WTC11 (cell line): ENCODE data around the gene WFDC1. TPM values are rescaled to one million over a fixed set of nuclear protein-coding genes. Genes with fewer than 3 reads are reported as not detected.

Experiments used
- ATAC-seq: fragments of 200-7000 bp; cut with Tn5 transposase; 2 replicates; pipeline ENCODE4 v1.10.0; 2021; ENCODE audit warnings: mild to moderate bottlenecking, moderate library complexity
- CTCF ChIA-PET: fragments of 300-600 bp; sonication (Branson Sonifier 250); formaldehyde crosslinking; loops from one replicate; lab custom pipeline; 2021; ENCODE audit warnings: antibody characterized with exemption; lab: Charles Lee
- POLR2A ChIA-PET: fragments of 350-600 bp; sonication (Branson Sonifier 250); formaldehyde crosslinking; loops from one replicate; lab custom pipeline; 2021; ENCODE audit warnings: antibody characterized with exemption; lab: Charles Lee
- DNase-seq: peaks from one replicate; pipeline ENCODE4 v3.0.0; 2021; ENCODE audit warnings: low spot score
- H3K27ac Mint-ChIP-seq: 2 replicates; pipeline ENCODE4 v1.8.0; 2021; ENCODE audit warnings: mixed read lengths
- H3K27me3 Mint-ChIP-seq: 2 replicates; pipeline ENCODE4 v1.8.0; 2021; ENCODE audit warnings: low read depth, mild to moderate bottlenecking, moderate library complexity, mixed read lengths
- H3K36me3 Mint-ChIP-seq: 2 replicates; pipeline ENCODE4 v1.8.0; 2021; ENCODE audit warnings: mixed read lengths
- H3K4me1 Mint-ChIP-seq: 2 replicates; pipeline ENCODE4 v1.8.0; 2022; ENCODE audit warnings: mixed read lengths
- H3K4me3 Mint-ChIP-seq: 2 replicates; pipeline ENCODE4 v1.8.0; 2021; ENCODE audit warnings: mild to moderate bottlenecking, moderate library complexity, mixed read lengths
- H3K9me3 Mint-ChIP-seq: 2 replicates; pipeline ENCODE4 v1.8.0; 2021; ENCODE audit warnings: mixed read lengths
- EMX1 ChIP-seq: fragments of 250-450 bp; sonication (Bioruptor Pico); IDR thresholded peaks from 2 replicates; pipeline ENCODE4 v1.8.0; 2021; ENCODE audit warnings: mild to moderate bottlenecking
- ESRRA ChIP-seq: sonication (generic); formaldehyde crosslinking; IDR thresholded peaks from 2 replicates; pipeline ENCODE4 v1.8.1; 2022; ENCODE audit warnings: mild to moderate bottlenecking, missing genetic modification reagents, borderline replicate concordance
- FOXJ3 ChIP-seq: sonication (generic); formaldehyde crosslinking; IDR thresholded peaks from 2 replicates; pipeline ENCODE4 v1.9.0; 2021; ENCODE audit warnings: missing genetic modification reagents, mild to moderate bottlenecking, borderline replicate concordance
- FOXP1 ChIP-seq: sonication (generic); formaldehyde crosslinking; IDR thresholded peaks from 2 replicates; pipeline ENCODE4 v1.8.0; 2022; ENCODE audit warnings: missing genetic modification reagents, mild to moderate bottlenecking, moderate library complexity, borderline replicate concordance
- JUN ChIP-seq: sonication (generic); formaldehyde crosslinking; IDR thresholded peaks from 2 replicates; pipeline ENCODE4 v1.8.0; 2023; ENCODE audit warnings: mild to moderate bottlenecking, missing genetic modification reagents
- MYBL2 ChIP-seq: sonication (generic); formaldehyde crosslinking; IDR thresholded peaks from 2 replicates; pipeline ENCODE4 v1.8.1; 2023; ENCODE audit warnings: mild to moderate bottlenecking, moderate library complexity, missing genetic modification reagents
- NR2C2 ChIP-seq: sonication (generic); formaldehyde crosslinking; IDR thresholded peaks from 2 replicates; pipeline ENCODE4 v1.8.0; 2022; ENCODE audit warnings: mild to moderate bottlenecking, missing genetic modification reagents
- NR3C1 ChIP-seq: sonication (generic); formaldehyde crosslinking; conservative IDR thresholded peaks from 2 replicates; pipeline ENCODE4 v1.8.1; 2023; ENCODE audit warnings: low read depth, mild to moderate bottlenecking, missing genetic modification reagents
- PRRX2 ChIP-seq: fragments of 250-450 bp; sonication (Bioruptor Pico); IDR thresholded peaks from 2 replicates; pipeline ENCODE4 v1.8.0; 2021; ENCODE audit warnings: mild to moderate bottlenecking
- SMAD3 ChIP-seq: sonication (generic); formaldehyde crosslinking; IDR thresholded peaks from 2 replicates; pipeline ENCODE4 v1.8.0; 2022; ENCODE audit warnings: missing genetic modification reagents, mild to moderate bottlenecking, borderline replicate concordance
- total RNA-seq: library from RNA; stranded (reverse); gene quantifications from 3 replicates; pipeline ENCODE4 v1.2.3, GENCODE V29; 2021
- TF ChIP-seq, protein P1 (sequence below): fragments of 250-450 bp; sonication (Bioruptor Pico); conservative IDR thresholded peaks from 2 replicates; pipeline ENCODE4 v1.9.0; 2021; ENCODE audit warnings: mild to moderate bottlenecking
- TF ChIP-seq, protein P2 (sequence below): fragments of 250-450 bp; sonication (Bioruptor Pico); IDR thresholded peaks from 2 replicates; pipeline ENCODE4 v1.9.0; 2021; ENCODE audit warnings: mild to moderate bottlenecking, borderline replicate concordance
- TF ChIP-seq, protein P3 (sequence below): sonication (generic); formaldehyde crosslinking; IDR thresholded peaks from 2 replicates; pipeline ENCODE4 v1.8.1; 2023; ENCODE audit warnings: mild to moderate bottlenecking, moderate library complexity, missing genetic modification reagents

Gene WFDC1
- total RNA-seq, 1 experiment from 2014 or later = 0.50 TPM

DNA sequence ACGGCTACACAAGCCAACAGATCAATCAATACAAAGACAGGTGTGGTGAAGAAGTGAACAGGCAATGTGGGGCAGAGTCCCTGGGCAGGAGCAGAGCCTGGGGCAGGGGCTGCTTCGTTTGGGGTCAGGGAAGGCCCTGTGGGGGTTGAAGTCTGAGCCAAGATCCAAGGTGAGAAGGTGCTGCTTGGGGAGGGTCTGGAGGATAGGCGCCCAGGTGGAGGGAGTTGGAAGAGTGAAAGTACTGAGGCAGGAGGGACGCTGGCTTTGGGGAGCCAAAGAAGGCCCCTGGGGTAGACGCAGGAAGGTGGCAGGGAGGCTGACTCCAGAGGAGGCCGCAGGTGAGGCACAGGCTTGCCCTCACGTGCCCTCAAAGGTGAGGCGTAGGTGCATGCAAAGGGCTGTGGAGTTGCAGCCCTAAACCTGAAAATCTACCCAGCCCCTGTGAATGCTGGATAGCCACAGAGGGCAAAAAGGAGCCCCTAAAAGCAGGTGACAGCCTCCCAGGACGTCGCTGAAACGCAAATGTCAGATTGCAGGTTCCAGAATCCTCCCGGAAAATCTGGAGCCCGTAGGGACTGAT is 33.3 kb downstream of the WFDC1 start:
- peaks cover 8% of the 10 kb centered on the region for H3K4me1 Mint-ChIP-seq
- no peaks in the 10 kb centered on the region for H3K27me3 Mint-ChIP-seq
- ATAC-seq (no peak), DNase-seq (no peak)
- H3K36me3 Mint-ChIP-seq = no peaks in the 10 kb centered on the region
- CTCF ChIA-PET = interaction anchor here (0.6 to 1.3 kb wide), 2 partner anchors 20 to 137 kb away, joined by 3 to 4 read pairs; no protein-coding TSS in a partner anchor
- POLR2A ChIA-PET = no interaction called here
- H3K27ac Mint-ChIP-seq = peak overlapping the region; percentile 39; the same call in 1 of the 2 replicates
- TF ChIP-seq FOXJ3 (CRISPR knock-in tag) = no peak
- TF ChIP-seq, protein P1, sequence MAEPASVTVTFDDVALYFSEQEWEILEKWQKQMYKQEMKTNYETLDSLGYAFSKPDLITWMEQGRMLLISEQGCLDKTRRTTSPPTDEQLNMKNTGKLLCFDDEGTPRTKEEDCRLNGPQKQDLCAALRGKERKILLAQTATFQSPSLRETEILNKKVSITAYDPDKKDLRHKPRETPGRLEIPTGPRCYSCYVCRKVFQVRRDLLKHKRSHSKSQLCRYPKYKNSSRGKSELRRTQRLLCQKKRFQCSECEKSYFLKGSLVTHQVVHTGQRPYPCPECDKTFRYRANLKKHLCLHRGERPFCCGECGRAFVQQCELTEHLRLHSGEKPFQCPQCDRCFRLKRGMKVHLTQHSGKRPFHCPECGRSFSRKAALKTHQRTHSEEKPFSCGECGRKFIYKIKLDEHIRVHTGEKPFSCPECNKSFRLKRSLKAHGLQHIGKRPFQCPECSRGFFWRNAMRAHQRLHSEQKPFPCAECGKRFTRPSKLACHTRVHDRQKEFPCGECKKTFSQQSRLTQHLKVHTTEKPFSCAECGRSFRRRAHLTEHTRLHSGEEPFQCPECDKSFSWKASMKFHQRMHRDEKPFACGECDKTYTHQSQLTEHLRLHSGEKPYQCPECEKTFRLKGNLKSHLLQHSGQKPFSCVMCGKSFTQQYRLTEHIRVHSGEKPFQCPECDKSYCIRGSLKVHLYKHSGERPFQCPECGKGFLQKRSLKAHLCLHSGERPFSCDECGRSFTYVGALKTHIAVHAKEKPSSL (CRISPR knock-in tag) = no peak
- no peak for TF ChIP-seq PRRX2 (CRISPR knock-in tag)
- TF ChIP-seq NR2C2 (CRISPR knock-in tag) = no peak
- TF ChIP-seq, protein P2, sequence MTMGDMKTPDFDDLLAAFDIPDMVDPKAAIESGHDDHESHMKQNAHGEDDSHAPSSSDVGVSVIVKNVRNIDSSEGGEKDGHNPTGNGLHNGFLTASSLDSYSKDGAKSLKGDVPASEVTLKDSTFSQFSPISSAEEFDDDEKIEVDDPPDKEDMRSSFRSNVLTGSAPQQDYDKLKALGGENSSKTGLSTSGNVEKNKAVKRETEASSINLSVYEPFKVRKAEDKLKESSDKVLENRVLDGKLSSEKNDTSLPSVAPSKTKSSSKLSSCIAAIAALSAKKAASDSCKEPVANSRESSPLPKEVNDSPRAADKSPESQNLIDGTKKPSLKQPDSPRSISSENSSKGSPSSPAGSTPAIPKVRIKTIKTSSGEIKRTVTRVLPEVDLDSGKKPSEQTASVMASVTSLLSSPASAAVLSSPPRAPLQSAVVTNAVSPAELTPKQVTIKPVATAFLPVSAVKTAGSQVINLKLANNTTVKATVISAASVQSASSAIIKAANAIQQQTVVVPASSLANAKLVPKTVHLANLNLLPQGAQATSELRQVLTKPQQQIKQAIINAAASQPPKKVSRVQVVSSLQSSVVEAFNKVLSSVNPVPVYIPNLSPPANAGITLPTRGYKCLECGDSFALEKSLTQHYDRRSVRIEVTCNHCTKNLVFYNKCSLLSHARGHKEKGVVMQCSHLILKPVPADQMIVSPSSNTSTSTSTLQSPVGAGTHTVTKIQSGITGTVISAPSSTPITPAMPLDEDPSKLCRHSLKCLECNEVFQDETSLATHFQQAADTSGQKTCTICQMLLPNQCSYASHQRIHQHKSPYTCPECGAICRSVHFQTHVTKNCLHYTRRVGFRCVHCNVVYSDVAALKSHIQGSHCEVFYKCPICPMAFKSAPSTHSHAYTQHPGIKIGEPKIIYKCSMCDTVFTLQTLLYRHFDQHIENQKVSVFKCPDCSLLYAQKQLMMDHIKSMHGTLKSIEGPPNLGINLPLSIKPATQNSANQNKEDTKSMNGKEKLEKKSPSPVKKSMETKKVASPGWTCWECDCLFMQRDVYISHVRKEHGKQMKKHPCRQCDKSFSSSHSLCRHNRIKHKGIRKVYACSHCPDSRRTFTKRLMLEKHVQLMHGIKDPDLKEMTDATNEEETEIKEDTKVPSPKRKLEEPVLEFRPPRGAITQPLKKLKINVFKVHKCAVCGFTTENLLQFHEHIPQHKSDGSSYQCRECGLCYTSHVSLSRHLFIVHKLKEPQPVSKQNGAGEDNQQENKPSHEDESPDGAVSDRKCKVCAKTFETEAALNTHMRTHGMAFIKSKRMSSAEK (CRISPR knock-in tag) = no peak
- no peaks in the 10 kb centered on the region for H3K9me3 Mint-ChIP-seq
- no peak overlapping the region for H3K4me3 Mint-ChIP-seq

DNA sequence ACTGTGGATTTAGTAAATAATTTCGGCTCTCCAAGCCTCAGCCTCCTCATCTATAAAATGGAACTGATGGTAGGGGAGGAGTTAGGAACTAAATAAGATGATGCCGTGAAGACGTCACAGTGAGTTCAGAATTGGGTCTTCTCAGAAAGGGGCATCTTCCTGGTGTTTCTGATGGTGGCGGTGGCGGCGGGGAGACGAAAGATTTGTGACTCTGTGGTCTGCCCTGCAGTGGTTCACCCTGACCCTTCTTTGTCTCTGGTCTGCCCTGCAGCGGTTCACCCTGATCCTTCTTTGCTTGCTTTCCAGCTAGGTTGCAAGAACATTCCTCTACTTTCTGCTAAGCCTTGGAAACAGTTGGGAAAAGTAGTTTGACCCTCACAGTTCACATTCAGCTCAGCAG is 34.3 kb downstream of the WFDC1 start:
- CTCF ChIA-PET = interaction anchor here (1.2 to 1.3 kb wide), 2 partner anchors 21 to 52 kb away, joined by 4 to 5 read pairs; no protein-coding TSS in a partner anchor
- Mint-ChIP-seq H3K9me3 (no peaks in the 10 kb centered on the region), H3K4me1 (peaks cover 8% of the 10 kb centered on the region), H3K27me3 (no peaks in the 10 kb centered on the region), H3K27ac (no peak overlapping the region), H3K4me3 (no peak overlapping the region), H3K36me3 (no peaks in the 10 kb centered on the region)
- no peak for DNase-seq
- POLR2A ChIA-PET = no interaction called here
- no peak for ATAC-seq
- TF ChIP-seq ESRRA (CRISPR knock-in tag) = no peak
- TF ChIP-seq, protein P3, sequence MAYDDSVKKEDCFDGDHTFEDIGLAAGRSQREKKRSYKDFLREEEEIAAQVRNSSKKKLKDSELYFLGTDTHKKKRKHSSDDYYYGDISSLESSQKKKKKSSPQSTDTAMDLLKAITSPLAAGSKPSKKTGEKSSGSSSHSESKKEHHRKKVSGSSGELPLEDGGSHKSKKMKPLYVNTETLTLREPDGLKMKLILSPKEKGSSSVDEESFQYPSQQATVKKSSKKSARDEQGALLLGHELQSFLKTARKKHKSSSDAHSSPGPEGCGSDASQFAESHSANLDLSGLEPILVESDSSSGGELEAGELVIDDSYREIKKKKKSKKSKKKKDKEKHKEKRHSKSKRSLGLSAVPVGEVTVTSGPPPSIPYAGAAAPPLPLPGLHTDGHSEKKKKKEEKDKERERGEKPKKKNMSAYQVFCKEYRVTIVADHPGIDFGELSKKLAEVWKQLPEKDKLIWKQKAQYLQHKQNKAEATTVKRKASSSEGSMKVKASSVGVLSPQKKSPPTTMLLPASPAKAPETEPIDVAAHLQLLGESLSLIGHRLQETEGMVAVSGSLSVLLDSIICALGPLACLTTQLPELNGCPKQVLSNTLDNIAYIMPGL (CRISPR knock-in tag) = no peak
- no peak for TF ChIP-seq FOXP1
- TF ChIP-seq NR3C1 (CRISPR knock-in tag) = no peak
- TF ChIP-seq MYBL2 (CRISPR knock-in tag) = no peak
- no peak for TF ChIP-seq SMAD3
- no peak for TF ChIP-seq EMX1 (CRISPR knock-in tag)
- no peak for TF ChIP-seq JUN (CRISPR knock-in tag)
